AG08395 (cell line): Measurements from ENCODE around the gene UNC13C.

ENCODE experiments used
- DNase-seq: peaks from one replicate; pipeline ENCODE4 v3.0.0; 2012; ENCODE audit warnings: mixed read lengths, low spot score

UNC13C gene

GRCh38 chr15:54119051-54119450, 140.8 kb downstream of the UNC13C start:
- no peak for DNase-seq

- DNase-seq = no peak
Measured at GRCh38 chr15:54120949-54121463, 142.8 kb downstream of the UNC13C start.

- no peak for DNase-seq
Measured at GRCh38 chr15:54127574-54127973, 149.3 kb downstream of the UNC13C start.

GRCh38 chr15:54131410-54131809, 153.2 kb downstream of the UNC13C start:
- DNase-seq = no peak

- no peak for DNase-seq
Measured at GRCh38 chr15:54149115-54149531, 170.9 kb downstream of the UNC13C start.

- peak; percentile 2 for DNase-seq
Measured at GRCh38 chr15:54150255-54150654, 172.0 kb downstream of the UNC13C start.

- no peak for DNase-seq
Measured at GRCh38 chr15:54159012-54159411, 180.8 kb downstream of the UNC13C start.

- DNase-seq = no peak
Measured at GRCh38 chr15:54187325-54187724, 209.1 kb downstream of the UNC13C start.

GRCh38 chr15:54197995-54198394, 219.8 kb downstream of the UNC13C start:
- no peak for DNase-seq

- no peak for DNase-seq
Measured at GRCh38 chr15:54206586-54207321, 228.5 kb downstream of the UNC13C start.

GRCh38 chr15:54208786-54209185, 230.5 kb downstream of the UNC13C start:
- no peak for DNase-seq

GRCh38 chr15:54212635-54213034, 234.4 kb downstream of the UNC13C start:
- DNase-seq = no peak

- no peak for DNase-seq
Measured at GRCh38 chr15:54226455-54226854, 248.2 kb downstream of the UNC13C start.

GRCh38 chr15:54227569-54227968, 249.3 kb downstream of the UNC13C start:
- no peak for DNase-seq

GRCh38 chr15:54250326-54250725, 272.1 kb downstream of the UNC13C start:
- DNase-seq = no peak

GRCh38 chr15:54256190-54256589, 277.9 kb downstream of the UNC13C start:
- no peak for DNase-seq

- no peak for DNase-seq
Measured at GRCh38 chr15:54273928-54274327, 295.7 kb downstream of the UNC13C start.

- no peak for DNase-seq
Measured at GRCh38 chr15:54277834-54278233, 299.6 kb downstream of the UNC13C start.

- DNase-seq = no peak
Measured at GRCh38 chr15:54280726-54281125, 302.5 kb downstream of the UNC13C start.

- DNase-seq = no peak
Measured at GRCh38 chr15:54282228-54282836, 304.1 kb downstream of the UNC13C start.

- no peak for DNase-seq
Measured at GRCh38 chr15:54288049-54288448, 309.8 kb downstream of the UNC13C start.

GRCh38 chr15:54289590-54290136, 311.4 kb downstream of the UNC13C start:
- DNase-seq = no peak

GRCh38 chr15:54298396-54298795, 320.2 kb downstream of the UNC13C start:
- no peak for DNase-seq
